Measurements from ENCODE around the gene VGLL4. TPM values are rescaled to one million over a fixed set of nuclear protein-coding genes. Genes with fewer than 3 reads are reported as not detected.

VGLL4 gene
- total RNA-seq, 1 experiment from 2014 or later: 65.8 TPM

GRCh38 chr3:11508346-11509172 lies 135.2 kb downstream of the VGLL4 start:
- no peak for DNase-seq (ENCODE audit: low read depth)
- in situ Hi-C loops (cut with HindIII; ENCODE audit: low pct_unique_long_range_greater_than_20kb, low sequenced_read_pairs): no loop called here

- DNase-seq (ENCODE audit: low read depth): no peak
- in situ Hi-C loops (cut with HindIII; ENCODE audit: low pct_unique_long_range_greater_than_20kb, low sequenced_read_pairs): no loop called here
Measured at GRCh38 chr3:11507719-11508118, 136.0 kb downstream of the VGLL4 start.

Other genes starting within 250 kb of the VGLL4 start
- gene TAMM41, start 203.0 kb upstream of the VGLL4 start, total RNA-seq (2014; rRNA removed; shearing (Covaris generic); ENCODE audit: low replicate concordance): 3.6 TPM in 1 of 2 replicates, not detected in the other